Bladder microvascular endothelial cell (primary cell): ENCODE results near the gene SUN2. TPM values are rescaled to one million over a fixed set of nuclear protein-coding genes. Genes with fewer than 3 reads are reported as not detected.

Experiments
- total RNA-seq: library from RNA; depleted of rRNA; stranded (reverse); fragments of >200 nt; gene quantifications from 2 replicates; pipeline ENCODE4 v1.2.3, GENCODE V29; 2014

Gene SUN2
- total RNA-seq, result 105 and 173 TPM in 2 replicates

GRCh38 chr22:38755911-38756532, at the start of gene SUN2:
Gene SUN2, minus strand, starts transcription at chr22:38755998. Its CDS starts 3,370 bp downstream, at chr22:38752628.

GRCh38 chr22:38793721-38794466, 38.1 kb upstream of the SUN2 start, which contains the start of gene DNAL4:
Gene DNAL4, minus strand, starts transcription at chr22:38794143. Its CDS starts 11,412 bp downstream, at chr22:38782731.

GRCh38 chr22:38705235-38706100, 50.3 kb downstream of the SUN2 start, which contains the start of gene GTPBP1:
Gene GTPBP1, plus strand, starts transcription at chr22:38705944. Its CDS starts 12 bp downstream, at chr22:38705956.

GRCh38 chr22:38700789-38701628, 54.8 kb downstream of the SUN2 start, which contains the start of gene JOSD1:
Gene JOSD1, minus strand, starts transcription at chr22:38700943. Its CDS starts 956 bp downstream, at chr22:38699987.

Other genes starting within 250 kb of the SUN2 start
- 465 and 497 TPM in 2 replicates for gene DDX17, start 249.7 kb downstream of the SUN2 start, total RNA-seq
- gene DMC1, start 185.8 kb downstream of the SUN2 start, total RNA-seq, result 0.69 and 1.5 TPM in 2 replicates
- gene FAM227A, start 99.6 kb downstream of the SUN2 start, total RNA-seq, result 0.16 and 0.69 TPM in 2 replicates
- 13.0 and 19.5 TPM in 2 replicates for gene CBY1, start 99.4 kb downstream of the SUN2 start, total RNA-seq
- 48.4 and 57.1 TPM in 2 replicates for gene TOMM22, start 74.0 kb downstream of the SUN2 start, total RNA-seq
- 57.3 and 73.9 TPM in 2 replicates for gene JOSD1, start 55.1 kb downstream of the SUN2 start, total RNA-seq
- gene GTPBP1, start 50.1 kb downstream of the SUN2 start, total RNA-seq, result 16.5 and 63.8 TPM in 2 replicates
- gene DNAL4, start 38.1 kb upstream of the SUN2 start, total RNA-seq, result 11.7 and 15.5 TPM in 2 replicates
- gene NPTXR, start 88.0 kb upstream of the SUN2 start, total RNA-seq, result 0.16 and 0.69 TPM in 2 replicates
- 15.4 and 17.2 TPM in 2 replicates for gene CBX6, start 116.2 kb upstream of the SUN2 start, total RNA-seq
- gene APOBEC3A, start 201.6 kb upstream of the SUN2 start, total RNA-seq, result not detected in 2 replicates
- 0.82 and 3.6 TPM in 2 replicates for gene APOBEC3B, start 226.3 kb upstream of the SUN2 start, total RNA-seq